HG03354 (cell line): Measurements from ENCODE around the gene PLPPR3.

Experiments used
- ATAC-seq: cut with Tn5 transposase; IDR thresholded peaks from one replicate; pipeline ENCODE4 v1.9.1; 2021; ENCODE audit warnings: mild to moderate bottlenecking; ENCODE audit not compliant: unreplicated experiment, poor library complexity, severe bottlenecking

PLPPR3 gene

DNA sequence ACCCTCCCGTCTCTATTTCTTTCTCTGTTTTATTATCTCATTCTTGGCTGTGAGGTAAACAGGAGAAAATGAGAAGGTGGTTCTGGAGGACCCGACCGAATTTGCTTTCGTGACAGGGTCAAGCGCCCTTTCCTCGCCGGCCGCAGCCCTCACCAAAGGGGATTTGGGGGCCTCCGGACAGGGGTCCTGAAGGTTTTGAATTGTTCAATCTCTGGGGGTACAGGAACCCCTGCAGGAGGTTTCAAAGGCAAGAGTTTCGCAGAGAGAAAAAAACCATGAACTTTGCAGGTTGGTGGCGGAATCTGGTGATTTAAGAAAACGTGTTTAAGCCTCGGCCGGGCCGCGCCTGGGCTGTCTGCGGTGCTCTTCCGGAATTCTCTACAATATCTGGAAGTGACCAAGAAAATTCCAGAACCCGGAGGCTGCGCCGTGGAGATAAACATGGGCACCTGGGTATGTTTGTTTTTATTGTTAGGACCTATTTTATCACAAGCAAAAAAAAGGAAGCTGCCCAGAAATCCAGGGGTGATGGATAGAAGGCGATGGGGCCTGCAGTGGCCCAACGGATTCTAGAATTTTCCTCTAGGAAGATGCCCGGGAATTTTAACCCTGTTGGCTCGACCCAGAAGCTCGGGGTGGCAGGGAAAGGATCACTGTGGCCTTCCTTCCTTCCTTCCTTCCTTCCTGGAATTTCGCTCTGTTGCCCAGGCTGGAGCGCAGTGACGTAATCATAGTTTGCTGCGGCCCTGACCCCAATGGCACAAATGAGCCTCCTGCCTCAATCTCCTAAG, 38.7 kb downstream of the PLPPR3 start:
- no peak for ATAC-seq

DNA sequence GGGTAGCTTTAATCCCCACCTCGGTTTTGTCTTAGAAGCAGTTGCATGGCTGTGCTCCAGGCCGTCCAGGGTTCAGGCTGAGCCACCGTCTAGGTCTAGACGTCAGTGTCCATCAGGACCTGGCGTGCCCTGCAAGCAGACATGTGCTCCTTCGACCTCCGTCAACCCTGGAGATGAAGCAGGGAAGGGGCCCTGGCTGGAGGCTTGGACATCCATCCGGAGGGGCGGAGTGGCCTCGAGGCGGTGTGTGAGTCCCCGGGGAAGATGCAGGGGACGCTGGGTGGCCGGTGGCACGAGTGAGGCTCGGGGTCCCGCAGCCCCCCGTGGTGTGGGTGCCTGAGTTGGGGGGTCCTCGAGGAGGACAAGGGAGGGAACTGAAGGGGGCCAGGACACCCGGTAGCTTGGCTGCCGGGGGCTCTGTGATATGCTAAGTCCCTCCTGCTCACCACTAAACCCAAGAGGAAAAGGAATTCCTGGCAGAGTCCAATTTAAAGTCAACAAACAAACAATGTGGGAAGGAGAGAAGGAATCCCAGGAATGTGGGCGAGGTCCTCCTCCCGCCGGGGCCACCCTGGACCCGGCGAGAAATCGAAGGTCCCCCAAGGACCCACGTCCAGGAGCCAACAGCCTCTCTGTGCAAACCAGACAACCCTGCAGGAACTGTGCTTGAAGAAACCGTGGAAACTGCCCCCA, 39.4 kb downstream of the PLPPR3 start:
- ATAC-seq = no peak

- no peak for ATAC-seq
Measured at GRCh38 chr19:781800-782184, 40.0 kb downstream of the PLPPR3 start.

- no peak for ATAC-seq
Measured at GRCh38 chr19:780935-781334, 40.8 kb downstream of the PLPPR3 start.

- ATAC-seq = no peak
Measured at GRCh38 chr19:778910-779653, 42.7 kb downstream of the PLPPR3 start.

DNA sequence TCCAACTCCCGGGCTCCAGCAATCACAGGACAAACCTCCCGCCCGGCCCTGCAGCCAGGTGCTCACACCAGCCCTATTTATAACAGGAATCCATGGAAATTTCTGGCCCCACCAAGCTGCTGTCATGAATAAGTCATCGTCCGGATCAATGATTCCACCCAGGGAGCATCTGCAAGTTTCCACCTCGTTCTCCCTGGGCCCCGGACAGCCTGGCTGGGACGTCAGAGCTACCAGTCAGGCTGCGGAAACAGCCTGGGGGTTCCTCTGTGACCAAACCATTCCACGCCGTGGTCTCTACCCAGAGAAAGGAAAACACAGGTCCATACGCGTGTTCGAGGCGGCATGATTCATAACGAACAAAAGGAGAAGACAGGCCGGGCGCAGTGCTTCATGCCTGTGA, 45.2 kb downstream of the PLPPR3 start:
- no peak for ATAC-seq

DNA sequence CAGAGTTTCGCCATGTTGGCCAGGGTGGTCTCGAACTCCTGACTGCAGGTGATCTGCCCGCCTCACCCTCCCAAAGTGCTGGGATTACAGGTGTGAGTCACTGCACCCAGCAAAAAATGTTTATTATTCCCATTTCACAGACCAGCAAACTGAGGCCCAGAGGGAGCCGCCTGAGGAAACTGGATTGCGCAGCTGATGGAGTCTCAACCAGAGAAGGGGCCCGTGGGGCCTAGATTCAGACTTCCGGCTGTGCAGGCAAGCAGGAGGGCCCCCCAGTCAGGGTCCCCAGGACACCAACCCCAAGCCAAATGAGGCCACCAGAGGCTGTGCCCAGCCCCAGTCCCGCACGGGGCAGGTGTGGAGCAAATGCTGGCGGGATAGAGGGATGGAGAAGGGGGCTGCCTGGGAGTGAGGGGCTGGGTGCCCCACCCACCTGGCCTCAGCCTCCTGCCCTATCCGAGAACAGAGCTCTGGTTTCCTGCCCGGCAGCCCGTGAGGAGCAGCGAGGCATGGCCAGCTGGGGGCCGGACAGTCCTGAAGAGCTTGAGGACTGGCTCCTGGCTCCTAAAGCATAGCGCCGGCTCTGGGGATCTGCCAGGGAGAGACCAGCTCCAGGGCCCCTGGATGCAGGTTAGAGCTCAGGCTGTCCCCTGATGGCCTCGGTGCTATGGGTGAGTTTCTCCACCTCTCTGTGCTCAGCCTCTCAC, 48.9 kb downstream of the PLPPR3 start:
- no peak for ATAC-seq

GRCh38 chr19:772063-772462, 49.7 kb downstream of the PLPPR3 start:
- no peak for ATAC-seq

- no peak for ATAC-seq
Measured at GRCh38 chr19:771332-771785, 50.4 kb downstream of the PLPPR3 start.

- ATAC-seq = no peak
Measured at GRCh38 chr19:769616-770015, 52.1 kb downstream of the PLPPR3 start.

DNA sequence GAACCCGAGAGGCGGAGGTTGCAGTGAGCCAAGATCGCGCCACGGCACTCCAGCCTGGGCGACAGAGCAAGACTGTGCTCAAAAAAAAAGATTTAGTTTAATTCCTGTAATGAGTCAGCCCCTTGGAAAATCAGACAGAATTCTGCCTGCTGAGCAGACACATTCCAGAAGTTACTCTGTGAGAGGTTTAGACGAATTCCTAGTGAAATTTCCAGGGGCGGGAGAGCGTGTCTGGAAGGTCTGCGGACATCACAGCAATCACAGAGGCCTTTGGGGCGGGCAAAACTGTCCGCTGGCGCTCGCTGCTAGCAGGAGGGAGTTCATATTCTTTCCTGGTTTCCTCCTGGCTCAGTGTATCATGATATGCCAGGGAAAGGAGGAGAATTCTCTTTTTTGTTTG, 53.3 kb downstream of the PLPPR3 start:
- ATAC-seq = no peak

DNA sequence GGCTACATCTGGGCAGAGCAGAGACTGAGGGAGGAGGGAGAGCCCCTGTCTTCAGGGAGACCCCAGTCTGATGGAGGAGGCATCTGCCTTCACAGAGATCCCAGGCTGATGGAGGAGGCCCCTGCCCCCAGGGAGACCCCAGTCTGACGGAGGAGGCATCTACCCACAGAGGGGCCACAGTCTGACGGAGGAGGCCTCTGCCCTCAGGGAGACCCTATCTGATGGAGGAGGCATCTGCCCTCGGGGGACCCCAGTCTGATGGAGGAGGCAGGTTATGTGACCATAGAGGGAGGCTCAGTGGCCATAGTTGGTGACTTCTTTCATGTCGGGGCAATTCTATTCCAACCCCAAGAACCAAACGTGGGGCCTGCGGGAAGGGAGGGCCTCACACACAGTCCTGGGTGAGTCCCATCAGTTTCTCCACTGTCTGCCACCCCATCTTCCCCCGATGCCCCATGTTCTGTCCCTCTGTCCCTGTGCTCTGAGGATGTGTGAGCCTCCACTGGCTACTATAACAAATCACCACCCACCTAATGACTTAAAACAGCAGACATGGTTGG, 56.5 kb downstream of the PLPPR3 start:
- no peak for ATAC-seq

GRCh38 chr19:764301-764700, 57.5 kb downstream of the PLPPR3 start:
- no peak for ATAC-seq

GRCh38 chr19:763869-764268, 57.9 kb downstream of the PLPPR3 start:
- ATAC-seq = no peak

DNA sequence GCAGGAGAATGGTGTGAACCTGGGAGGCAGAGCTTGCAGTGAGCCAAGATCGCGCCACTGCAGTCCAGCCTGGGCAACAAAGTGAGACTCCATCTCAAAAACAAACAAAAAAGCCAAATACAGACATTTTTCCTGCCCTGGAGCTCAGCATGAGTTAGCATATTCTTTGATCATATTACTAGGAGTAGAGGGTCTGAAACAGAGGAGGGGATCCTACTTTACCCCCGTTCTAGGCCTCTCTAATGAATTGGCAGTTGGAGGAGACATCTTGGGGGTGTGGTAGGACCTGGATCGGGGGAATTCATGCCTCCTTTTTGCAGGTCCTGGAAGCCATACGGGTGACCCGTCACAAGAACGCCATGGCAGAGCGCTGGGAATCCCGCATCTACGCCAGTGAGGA, 58.6 kb downstream of the PLPPR3 start:
- ATAC-seq = no peak
